ENCODE results near the gene LIPK. TPM values are rescaled to one million over a fixed set of nuclear protein-coding genes. Genes with fewer than 3 reads are reported as not detected.
"Not testable (repeated sequence)": the region's sequence is repeated elsewhere in the genome, so short reads cannot be mapped to it uniquely, and the experiment has no call there.

LIPK gene
- polyA plus RNA-seq, 3 donors, result not detected

GRCh38 chr10:88707429-88708155 lies 1.5 kb downstream of the LIPK start:
- H3K27ac ChIP-seq (ENCODE audit: low read depth, low read length), result no peak overlapping the region
- 35 to 65% (median 59%) methylated on average over 2 of the region's 2 CpGs for WGBS, 3 donors

- 55 to 70% (median 61%) methylated on average over 6 of the region's 6 CpGs for WGBS, 3 donors
Measured at GRCh38 chr10:88709361-88709760, 3.3 kb downstream of the LIPK start.

GRCh38 chr10:88715517-88715916 lies 9.5 kb downstream of the LIPK start:
- 89 to 100% (median 97%) methylated on average over 1 of the region's 1 CpG for WGBS, 3 donors
- no peak overlapping the region for H3K27ac ChIP-seq (ENCODE audit: low read depth, low read length)

More at GRCh38 chr10:88709361-88709760, 3.3 kb downstream of the LIPK start:
- not testable (repeated sequence) for H3K27ac ChIP-seq (ENCODE audit: low read depth, low read length)

GRCh38 chr10:88721392-88721791 lies 15.3 kb downstream of the LIPK start:
- H3K27ac ChIP-seq (ENCODE audit: low read depth, low read length), result no peak overlapping the region
- WGBS, 3 donors, result 79 to 86% (median 83%) methylated on average over 4 of the region's 4 CpGs

- 12 to 35% (median 22%) methylated on average over 1 of the region's 1 CpG for WGBS, 3 donors
- no peak overlapping the region for H3K27ac ChIP-seq (ENCODE audit: low read depth, low read length)
Measured at GRCh38 chr10:88725798-88726197, 19.7 kb downstream of the LIPK start.

- H3K27ac ChIP-seq (ENCODE audit: low read depth, low read length), result no peak overlapping the region
- WGBS, 3 donors, result 70 to 79% (median 73%) methylated on average over 30 of the region's 30 CpGs
Measured at GRCh38 chr10:88728107-88728763, 22.2 kb downstream of the LIPK start.

- H3K27ac ChIP-seq (ENCODE audit: low read depth, low read length), result no peak overlapping the region
- 65 to 91% (median 79%) methylated on average over 4 of the region's 4 CpGs for WGBS, 3 donors
Measured at GRCh38 chr10:88730864-88731263, 24.8 kb downstream of the LIPK start.

GRCh38 chr10:88731296-88731695 lies 25.2 kb downstream of the LIPK start:
- WGBS, 3 donors, result 42 to 69% (median 43%) methylated on average over 6 of the region's 6 CpGs
- no peak overlapping the region for H3K27ac ChIP-seq (ENCODE audit: low read depth, low read length)

- 81 to 95% (median 92%) methylated on average over 2 of the region's 2 CpGs for WGBS, 3 donors
- no peak overlapping the region for H3K27ac ChIP-seq (ENCODE audit: low read depth, low read length)
Measured at GRCh38 chr10:88733215-88733614, 27.2 kb downstream of the LIPK start.

- 52 to 71% (median 54%) methylated on average over 1 of the region's 1 CpG for WGBS, 3 donors
- H3K27ac ChIP-seq (ENCODE audit: low read depth, low read length), result no peak overlapping the region
Measured at GRCh38 chr10:88735661-88736060, 29.6 kb downstream of the LIPK start.

- WGBS, 3 donors, result 46 to 63% (median 48%) methylated on average over 5 of the region's 5 CpGs
Measured at GRCh38 chr10:88741921-88742320, 35.9 kb downstream of the LIPK start.

GRCh38 chr10:88742448-88742847 lies 36.4 kb downstream of the LIPK start:
- H3K27ac ChIP-seq (ENCODE audit: low read depth, low read length), result no peak overlapping the region
- WGBS, 3 donors, result 84 to 95% (median 85%) methylated on average over 1 of the region's 1 CpG

More at GRCh38 chr10:88741921-88742320, 35.9 kb downstream of the LIPK start:
- not testable (repeated sequence) for H3K27ac ChIP-seq (ENCODE audit: low read depth, low read length)

- WGBS, 3 donors, result 67 to 83% (median 71%) methylated on average over 5 of the region's 5 CpGs
Measured at GRCh38 chr10:88744002-88744401, 38.0 kb downstream of the LIPK start.

GRCh38 chr10:88745633-88746032 lies 39.6 kb downstream of the LIPK start:
- H3K27ac ChIP-seq (ENCODE audit: low read depth, low read length), result no peak overlapping the region
- 92 to 100% (median 94%) methylated on average over 1 of the region's 1 CpG for whole genome bisulfite sequencing, 3 donors

More at GRCh38 chr10:88744002-88744401, 38.0 kb downstream of the LIPK start:
- H3K27ac ChIP-seq (ENCODE audit: low read depth, low read length), result no peak overlapping the region

- no peak overlapping the region for H3K27ac ChIP-seq (ENCODE audit: low read depth, low read length)
Measured at GRCh38 chr10:88754287-88754686, 48.2 kb downstream of the LIPK start.

- H3K27ac ChIP-seq (ENCODE audit: low read depth, low read length), result no peak overlapping the region
- 50 to 81% (median 57%) methylated on average over 3 of the region's 3 CpGs for WGBS, 3 donors
Measured at GRCh38 chr10:88755753-88756152, 49.7 kb downstream of the LIPK start.

- WGBS, 3 donors, result 0% methylated on average over 1 of the region's 1 CpG
- H3K27ac ChIP-seq (ENCODE audit: low read depth, low read length), result no peak overlapping the region
Measured at GRCh38 chr10:88756660-88757059, 50.6 kb downstream of the LIPK start.

GRCh38 chr10:88759366-88760101 lies 53.5 kb downstream of the LIPK start, which contains the start of gene LIPN:
TSS of gene LIPN (plus strand) at chr10:88760020. CDS start at chr10:88761406, 1,386 bp downstream.
- H3K27ac ChIP-seq (ENCODE audit: low read depth, low read length), result no peak within 1 kb of the TSS
- WGBS, 3 donors, result 65 to 96% (median 77%) methylated on average over 7 of the region's 7 CpGs

- no peak overlapping the region for H3K27ac ChIP-seq (ENCODE audit: low read depth, low read length)
- 19 to 75% (median 54%) methylated on average over 1 of the region's 1 CpG for WGBS, 3 donors
Measured at GRCh38 chr10:88762906-88763305, 56.9 kb downstream of the LIPK start.
